ENCODE measurements around the gene RAPGEF2. TPM values are rescaled to one million over a fixed set of nuclear protein-coding genes. Genes with fewer than 3 reads are reported as not detected.

Gene RAPGEF2
- total RNA-seq, 1 donor from 2014 or later = 38.9 TPM

- DNase-seq (ENCODE audit: low read depth) = no peak
- no peak overlapping the region for H3K4me3 ChIP-seq (ENCODE audit: low read depth, low read length)
- TF ChIP-seq CTCF (conservative IDR thresholded peaks at IDR 0.05; ENCODE audit: low read depth, low read length) = no peak
Observed at GRCh38 chr4:159197885-159198269, 95.0 kb downstream of the RAPGEF2 start.

- TF ChIP-seq CTCF (conservative IDR thresholded peaks at IDR 0.05; ENCODE audit: low read depth, low read length) = no peak
- DNase-seq (ENCODE audit: low read depth) = no peak
- no peak overlapping the region for H3K4me3 ChIP-seq (ENCODE audit: low read depth, low read length)
Observed at GRCh38 chr4:159199826-159200225, 96.9 kb downstream of the RAPGEF2 start.

GRCh38 chr4:159201168-159201567 lies 98.3 kb downstream of the RAPGEF2 start:
- DNase-seq (ENCODE audit: low read depth) = no peak
- TF ChIP-seq CTCF (conservative IDR thresholded peaks at IDR 0.05; ENCODE audit: low read depth, low read length) = no peak
- H3K4me3 ChIP-seq (ENCODE audit: low read depth, low read length) = no peak overlapping the region

- no peak for DNase-seq (ENCODE audit: low read depth)
- no peak for TF ChIP-seq CTCF (conservative IDR thresholded peaks at IDR 0.05; ENCODE audit: low read depth, low read length)
Observed at GRCh38 chr4:159204566-159204965, 101.7 kb downstream of the RAPGEF2 start.

GRCh38 chr4:159205466-159205865 lies 102.6 kb downstream of the RAPGEF2 start:
- no peak for DNase-seq (ENCODE audit: low read depth)
- no peak for TF ChIP-seq CTCF (conservative IDR thresholded peaks at IDR 0.05; ENCODE audit: low read depth, low read length)
- no peak overlapping the region for H3K4me3 ChIP-seq (ENCODE audit: low read depth, low read length)

More at GRCh38 chr4:159204566-159204965, 101.7 kb downstream of the RAPGEF2 start:
- H3K4me3 ChIP-seq (ENCODE audit: low read depth, low read length) = no peak overlapping the region

GRCh38 chr4:159206427-159206871 lies 103.6 kb downstream of the RAPGEF2 start:
- DNase-seq (ENCODE audit: low read depth) = no peak
- no peak for TF ChIP-seq CTCF (conservative IDR thresholded peaks at IDR 0.05; ENCODE audit: low read depth, low read length)
- H3K4me3 ChIP-seq (ENCODE audit: low read depth, low read length) = no peak overlapping the region

GRCh38 chr4:159209249-159209648 lies 106.4 kb downstream of the RAPGEF2 start:
- TF ChIP-seq CTCF (conservative IDR thresholded peaks at IDR 0.05; ENCODE audit: low read depth, low read length) = no peak
- no peak for DNase-seq (ENCODE audit: low read depth)
- H3K4me3 ChIP-seq (ENCODE audit: low read depth, low read length) = no peak overlapping the region

Data from epithelial cell of proximal tubule (primary cell).